Pancreas (tissue), 10 donors: ENCODE results near the gene ADCY2. TPM values are rescaled to one million over a fixed set of nuclear protein-coding genes. Genes with fewer than 3 reads are reported as not detected.

ENCODE experiments used
- ATAC-seq, 4 donors: fragments of 200-7000 bp; cut with Tn5 transposase; one replicate each; pipeline versions ENCODE4 v1.8.0 to v1.9.1; 2020; ENCODE audit warnings: mild to moderate bottlenecking in 4 of 4, moderate library complexity in 4 of 4
- DNase-seq, 6 donors: peaks; one replicate each; pipeline ENCODE4 v3.0.0-alpha.2; 2020
- FAIRE-seq: peaks from 2 replicates; lab custom pipeline; 2012; peaks lifted over from hg19 to GRCh38; lab: Jason Lieb, UNC
- H3K27ac ChIP-seq, 4 donors: fragments of 200-600 bp; sonication (generic); 1 replicate in 3 of 4; 2 replicates in 1 of 4; pipeline versions ENCODE4 v1.5.0 to v1.8.0; 2020
- H3K27me3 ChIP-seq, 4 donors: fragments of 200-600 bp; one replicate each; pipeline ENCODE4 v1.8.0; 2021
- H3K36me3 ChIP-seq, 3 donors: fragments of 200-600 bp; sonication (generic) in 1 of 3; one replicate each; pipeline versions ENCODE4 v1.5.0 to v1.8.0; 2020 to 2021
- H3K4me1 ChIP-seq, 3 donors: fragments of 200-600 bp; one replicate each; pipeline ENCODE4 v1.8.0; 2021
- H3K4me3 ChIP-seq, 4 donors: fragments of 200-600 bp; sonication (generic) in 2 of 4; one replicate each; pipeline versions ENCODE4 v1.5.0 to v1.8.0; 2020 to 2021
- H3K9me3 ChIP-seq, 4 donors: fragments of 200-600 bp; one replicate each; pipeline ENCODE4 v1.8.0; 2021
- WGBS, 2 donors: extraction: QIAGEN DNeasy Blood & Tissue Kit; methylation state at CpG; one replicate each; pipeline ENCODE4 v1.1.7; 2013; 5-methylcytosine and 5-hydroxymethylcytosine counted together
- intact Hi-C, 3 donors: fragments of 100-400 bp; cut with DNase I; formaldehyde crosslinking; loops; one replicate each; pipeline versions ENCODE4 v1.11.1 to v1.14.2; 2022
- polyA plus RNA-seq, 2 donors: library from polyadenylated mRNA; stranded (reverse); fragments of 200-250 nt; gene quantifications; one replicate each; pipeline ENCODE4 v1.2.3, GENCODE V29; 2013
- total RNA-seq, 6 donors: library from RNA; stranded (reverse); fragmentation: NEBNext Ultra II Directional in 4 of 6; extraction: Animal tissue kit (Norgen Biotek cat#: 25700) in 4 of 6; gene quantifications; one replicate each; pipeline versions ENCODE4 v1.2.1 to v1.2.4, GENCODE V29; 2021 to 2023
- TF ChIP-seq, protein P1 (sequence below), 4 donors: fragments of 200-600 bp; sonication (generic) in 3 of 4; IDR thresholded peaks; one replicate each; pipeline versions ENCODE4 v1.5.0 to v1.8.0; 2021; ENCODE audit warnings: antibody characterized with exemption in 4 of 4
- donor health status: healthy with polysubstance abuse.
- donor health status: DM: no; HTN: no; CAD: no; lungs with moderate emphysema.
- donor health status: DM: no; HTN: no; CAD: no.
- donor health status: control.
- donor health status: control.
- donor health status: Bipolar disorder and iron deficiency.
- donor health status: DM: yes; HTN: yes; CAD: no.
- donor health status: DM: no; HTN: no; CAD: no.
- donor health status: DM: no; HTN: no; CAD: no.
- donor health status: DM: yes; HTN: yes; CAD: no.

ADCY2 gene
- total and polyA plus RNA-seq, 8 donors: 0.19 to 2.2 (median 0.50) TPM

GRCh38 chr5:7813576-7813975 lies 417.6 kb downstream of the ADCY2 start:
- Histone ChIP-seq H3K4me3 (no peak overlapping the region), H3K27ac (no peak overlapping the region), H3K27me3 (no peaks in the 10 kb centered on the region), H3K4me1 (no peaks in the 10 kb centered on the region), H3K9me3 (no peaks in the 10 kb centered on the region), H3K36me3 (no peaks in the 10 kb centered on the region)
- FAIRE-seq (no peak), DNase-seq (no peak), ATAC-seq (no peak)
- intact Hi-C loops: no loop called here
- TF ChIP-seq, protein P1, sequence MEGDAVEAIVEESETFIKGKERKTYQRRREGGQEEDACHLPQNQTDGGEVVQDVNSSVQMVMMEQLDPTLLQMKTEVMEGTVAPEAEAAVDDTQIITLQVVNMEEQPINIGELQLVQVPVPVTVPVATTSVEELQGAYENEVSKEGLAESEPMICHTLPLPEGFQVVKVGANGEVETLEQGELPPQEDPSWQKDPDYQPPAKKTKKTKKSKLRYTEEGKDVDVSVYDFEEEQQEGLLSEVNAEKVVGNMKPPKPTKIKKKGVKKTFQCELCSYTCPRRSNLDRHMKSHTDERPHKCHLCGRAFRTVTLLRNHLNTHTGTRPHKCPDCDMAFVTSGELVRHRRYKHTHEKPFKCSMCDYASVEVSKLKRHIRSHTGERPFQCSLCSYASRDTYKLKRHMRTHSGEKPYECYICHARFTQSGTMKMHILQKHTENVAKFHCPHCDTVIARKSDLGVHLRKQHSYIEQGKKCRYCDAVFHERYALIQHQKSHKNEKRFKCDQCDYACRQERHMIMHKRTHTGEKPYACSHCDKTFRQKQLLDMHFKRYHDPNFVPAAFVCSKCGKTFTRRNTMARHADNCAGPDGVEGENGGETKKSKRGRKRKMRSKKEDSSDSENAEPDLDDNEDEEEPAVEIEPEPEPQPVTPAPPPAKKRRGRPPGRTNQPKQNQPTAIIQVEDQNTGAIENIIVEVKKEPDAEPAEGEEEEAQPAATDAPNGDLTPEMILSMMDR (IDR thresholded peaks at IDR 0.05): no peak
- 86% methylated on average over 3 of the region's 3 CpGs for WGBS, 2 donors

DNA sequence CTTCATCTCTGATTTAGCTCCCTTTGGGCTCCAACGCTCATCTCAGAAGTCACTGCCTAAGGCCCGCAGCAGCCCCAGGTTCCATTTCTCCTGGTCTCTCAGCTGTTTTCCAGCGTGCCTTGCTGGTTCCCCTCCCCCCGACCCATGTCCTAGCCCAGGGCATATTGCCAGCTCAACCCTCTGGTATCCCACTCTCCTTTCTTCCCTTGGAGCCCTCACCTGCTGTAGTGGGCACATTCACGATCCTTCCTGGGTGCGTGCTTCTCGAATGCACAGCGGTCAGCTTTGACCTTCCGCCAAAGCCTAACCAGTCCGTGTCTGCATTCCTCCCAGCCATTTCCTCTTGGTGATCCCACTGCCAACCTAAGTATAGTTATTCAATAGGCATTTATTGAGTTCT lies 418.9 kb downstream of the ADCY2 start:
- no peak for ATAC-seq
- Histone ChIP-seq H3K4me3 (no peak overlapping the region), H3K27ac (no peak overlapping the region), H3K27me3 (no peaks in the 10 kb centered on the region), H3K36me3 (no peaks in the 10 kb centered on the region), H3K4me1 (no peaks in the 10 kb centered on the region), H3K9me3 (no peaks in the 10 kb centered on the region)
- FAIRE-seq: no peak
- TF ChIP-seq, protein P1 (IDR thresholded peaks at IDR 0.05): no peak
- intact Hi-C loops: no loop called here
- no peak for DNase-seq
- 85 to 91% methylated on average over 10 of the region's 10 CpGs for WGBS, 2 donors

DNA sequence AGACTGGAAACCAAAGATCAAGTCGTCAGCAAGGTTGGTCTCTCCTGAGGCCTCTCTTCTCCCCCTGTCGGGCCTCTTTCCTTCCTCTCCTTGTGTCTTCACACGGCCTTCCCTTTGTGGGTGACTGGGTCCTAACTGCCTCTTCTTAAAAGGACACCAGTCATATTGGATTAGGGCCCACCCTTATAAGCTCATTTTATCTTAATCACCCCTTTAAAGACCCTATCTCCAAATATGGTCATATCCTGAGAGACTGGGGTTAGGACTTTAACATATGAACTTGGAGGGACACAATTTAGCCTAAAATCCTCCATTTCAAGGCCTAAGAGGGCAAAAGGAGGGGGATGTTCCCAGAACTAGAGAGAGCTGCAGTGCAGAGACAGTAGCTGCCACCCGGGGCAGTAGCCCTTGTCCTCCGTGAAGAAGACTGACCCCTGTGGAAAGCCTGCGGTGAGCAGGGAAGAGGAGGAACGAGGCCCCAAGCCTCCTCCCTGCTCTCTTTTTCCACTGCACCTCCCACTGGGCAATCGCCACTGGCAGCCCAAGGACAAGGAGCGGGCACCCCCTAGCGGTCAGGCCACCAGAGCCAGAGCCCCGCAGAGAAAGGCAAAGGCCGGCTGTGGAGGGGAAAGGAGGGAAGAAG lies 420.1 kb downstream of the ADCY2 start:
- ATAC-seq (peak; percentile 98 to 100 (median 99)), FAIRE-seq (no peak), DNase-seq (peak; percentile 66 to 94 (median 84))
- H3K4me1 ChIP-seq: no peaks in the 10 kb centered on the region
- H3K27me3 ChIP-seq: no peaks in the 10 kb centered on the region
- no peaks in the 10 kb centered on the region for H3K9me3 ChIP-seq
- H3K4me3 ChIP-seq: no peak overlapping the region
- intact Hi-C loops: no loop called here
- WGBS, 2 donors: 15 to 19% methylated on average over 12 of the region's 12 CpGs
- H3K27ac ChIP-seq: no peak overlapping the region
- H3K36me3 ChIP-seq: no peaks in the 10 kb centered on the region
- TF ChIP-seq, protein P1 (IDR thresholded peaks at IDR 0.05): peak; percentile 82 to 86 (median 84)

- TF ChIP-seq, protein P1 (IDR thresholded peaks at IDR 0.05): no peak
- Histone ChIP-seq H3K4me1 (no peaks in the 10 kb centered on the region), H3K4me3 (no peak overlapping the region), H3K36me3 (no peaks in the 10 kb centered on the region), H3K9me3 (no peaks in the 10 kb centered on the region), H3K27me3 (no peaks in the 10 kb centered on the region), H3K27ac (no peak overlapping the region)
- intact Hi-C loops: no loop called here
- 38 to 42% methylated on average over 9 of the region's 9 CpGs for WGBS, 2 donors
- DNase-seq: no peak
- no peak for FAIRE-seq
- ATAC-seq: peak; percentile 19 to 31 (median 29)
Observed at GRCh38 chr5:7816535-7816901, 420.6 kb downstream of the ADCY2 start.

DNA sequence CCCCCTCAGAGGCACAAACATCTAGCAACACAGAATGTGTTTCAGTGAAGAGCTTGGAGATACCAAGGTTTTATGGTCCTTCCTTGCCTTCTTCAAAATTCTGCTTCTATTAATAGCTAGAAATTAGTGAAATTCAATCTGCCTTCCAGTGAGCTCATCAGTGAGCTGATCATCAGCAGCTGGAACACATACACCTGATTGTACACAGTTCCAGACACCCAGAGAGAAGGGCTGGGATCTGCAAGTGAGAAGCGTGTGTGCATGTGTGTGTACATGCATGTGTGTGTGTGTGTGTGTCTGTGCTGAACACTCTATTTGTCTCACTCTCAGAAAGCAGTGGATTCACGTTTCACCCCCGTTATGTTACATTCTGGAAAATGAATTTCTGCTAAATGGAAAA lies 426.5 kb downstream of the ADCY2 start:
- TF ChIP-seq, protein P1 (IDR thresholded peaks at IDR 0.05): no peak
- WGBS, 2 donors: 52 to 57% methylated on average over 3 of the region's 3 CpGs
- ATAC-seq: no peak
- H3K4me3 ChIP-seq: no peak overlapping the region
- H3K9me3 ChIP-seq: no peaks in the 10 kb centered on the region
- H3K27me3 ChIP-seq: no peaks in the 10 kb centered on the region
- H3K27ac ChIP-seq: no peak overlapping the region
- no peaks in the 10 kb centered on the region for H3K36me3 ChIP-seq
- H3K4me1 ChIP-seq: no peaks in the 10 kb centered on the region
- no peak for FAIRE-seq
- no peak for DNase-seq
- intact Hi-C loops: no loop called here
